A673 (cell line): Measurements from ENCODE around the gene DIPK1B.

Source experiments
- EZH2 ChIP-seq: fragments of 200-600 bp; sonication (generic); IDR thresholded peaks from 2 replicates; pipeline ENCODE4 v1.6.1; 2017; ENCODE audit warnings: borderline replicate concordance, low read depth, mild to moderate bottlenecking, mixed read lengths, antibody characterized with exemption, low read length; ENCODE audit not compliant: poor library complexity, severe bottlenecking
- TF ChIP-seq, protein P1 (sequence below): fragments of 300-800, 200-600 bp; sonication (generic); conservative IDR thresholded peaks from 2 replicates; pipeline ENCODE4 v1.5.1; 2017; ENCODE audit warnings: low read depth, mild to moderate bottlenecking, antibody characterized with exemption, low read length, moderate library complexity, mixed read lengths

DNA sequence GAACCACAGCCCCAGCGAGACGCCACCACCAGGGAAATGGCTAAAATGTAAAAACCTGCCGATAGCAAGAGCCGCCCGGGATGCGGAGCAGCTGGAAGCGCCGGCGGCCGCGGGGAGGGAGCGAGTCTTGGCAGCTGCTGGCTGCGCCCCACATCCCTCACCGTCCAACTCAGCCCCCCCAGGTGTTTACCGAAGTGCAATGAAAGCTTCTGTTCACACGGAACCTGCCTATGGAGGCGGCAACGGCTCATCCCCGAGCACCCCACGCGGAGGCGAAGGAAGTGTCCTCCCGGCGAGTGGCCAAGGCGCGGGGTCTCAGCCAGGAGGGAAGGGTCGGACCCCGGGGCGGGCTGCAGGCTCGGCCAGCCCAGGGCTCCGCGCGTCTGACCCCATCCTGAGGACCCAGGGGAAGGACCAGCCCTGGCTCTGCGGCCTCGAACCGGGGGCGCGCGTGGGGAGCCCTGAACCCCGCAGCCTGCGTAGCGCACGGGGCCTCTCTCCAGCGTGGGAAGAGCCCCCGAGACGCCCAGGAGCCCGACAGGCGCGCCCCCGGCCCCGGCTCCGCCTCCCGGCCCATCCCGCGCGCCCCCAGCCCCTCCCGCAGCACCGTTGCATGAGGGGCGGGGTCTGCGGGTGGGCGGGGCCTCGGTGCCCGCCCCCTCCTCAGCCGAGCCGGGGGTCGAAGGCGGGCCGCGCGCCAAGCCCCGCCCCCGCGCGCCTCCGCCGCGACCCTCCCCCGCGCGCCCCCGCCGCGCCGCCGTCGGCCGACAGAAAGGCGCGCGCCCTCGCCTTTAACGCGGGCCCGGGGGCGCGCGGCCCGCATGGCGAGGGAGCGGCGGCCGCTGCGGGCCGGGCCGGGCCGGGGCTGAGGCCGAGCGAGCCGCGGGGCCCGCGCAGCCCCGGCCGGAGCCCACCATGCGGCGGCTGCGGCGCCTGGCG lies at the start of gene DIPK1B:
- TF ChIP-seq, protein P1, sequence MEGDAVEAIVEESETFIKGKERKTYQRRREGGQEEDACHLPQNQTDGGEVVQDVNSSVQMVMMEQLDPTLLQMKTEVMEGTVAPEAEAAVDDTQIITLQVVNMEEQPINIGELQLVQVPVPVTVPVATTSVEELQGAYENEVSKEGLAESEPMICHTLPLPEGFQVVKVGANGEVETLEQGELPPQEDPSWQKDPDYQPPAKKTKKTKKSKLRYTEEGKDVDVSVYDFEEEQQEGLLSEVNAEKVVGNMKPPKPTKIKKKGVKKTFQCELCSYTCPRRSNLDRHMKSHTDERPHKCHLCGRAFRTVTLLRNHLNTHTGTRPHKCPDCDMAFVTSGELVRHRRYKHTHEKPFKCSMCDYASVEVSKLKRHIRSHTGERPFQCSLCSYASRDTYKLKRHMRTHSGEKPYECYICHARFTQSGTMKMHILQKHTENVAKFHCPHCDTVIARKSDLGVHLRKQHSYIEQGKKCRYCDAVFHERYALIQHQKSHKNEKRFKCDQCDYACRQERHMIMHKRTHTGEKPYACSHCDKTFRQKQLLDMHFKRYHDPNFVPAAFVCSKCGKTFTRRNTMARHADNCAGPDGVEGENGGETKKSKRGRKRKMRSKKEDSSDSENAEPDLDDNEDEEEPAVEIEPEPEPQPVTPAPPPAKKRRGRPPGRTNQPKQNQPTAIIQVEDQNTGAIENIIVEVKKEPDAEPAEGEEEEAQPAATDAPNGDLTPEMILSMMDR = no peak
- no peak for TF ChIP-seq EZH2
